ENCODE data around the gene MICOS13. TPM values are rescaled to one million over a fixed set of nuclear protein-coding genes. Genes with fewer than 3 reads are reported as not detected.

The MICOS13 gene
- 93.5 TPM for total RNA-seq (2021; ENCODE audit: unreplicated experiment)
- 148 TPM for polyA plus RNA-seq (2012; ENCODE audit: insufficient read length)
- percentile 71 among the genes with signal in this experiment for Bru-seq, nascent RNA
- BruChase-seq, experiment 1, labeled RNA remaining after a 2-hour chase: percentile 69 among the genes with signal in this experiment
- percentile 73 among the genes with signal in this experiment for BruChase-seq, experiment 2, labeled RNA remaining after a 6-hour chase
- long read RNA-seq, transcript C19orf70-201 (4 exons, 896 nt): major isoform, 85 of 92 reads
- long read RNA-seq, partial matches to known transcripts: 7 of 92 reads
- long read RNA-seq, other reads (novel, unspliced or antisense): 0 of 92 reads

GRCh38 chr19:5680437-5681368 is at the start of gene MICOS13, which contains the start of gene HSD11B1L:
MICOS13 (minus strand) TSS chr19:5680516; CDS start chr19:5680486, 30 bp downstream.
HSD11B1L (plus strand) TSS chr19:5681027; CDS start chr19:5684833, 3,806 bp downstream.
- CTCF ChIA-PET: no interaction called here

More at GRCh38 chr19:5680437-5681368, at the start of gene MICOS13, which contains the start of gene HSD11B1L:
- Histone ChIP-seq H3K4me1 (ENCODE audit: control insufficient read depth, insufficient read depth, low read length) (no peaks in the 10 kb centered on the region), H3K36me3 (ENCODE audit: control insufficient read depth, insufficient read depth, low read length) (peaks cover 5% of the 10 kb centered on the region; the same call in 1 of the 2 replicates), H3K9me3 (ENCODE audit: control insufficient read depth, insufficient read depth, low read depth, low read length) (no peaks in the 10 kb centered on the region), H3K4me3 (ENCODE audit: low read depth in 2 of 2, low read length in 2 of 2) (peak within 1 kb of the TSS; percentile 72 to 96), H3K27ac (ENCODE audit: low read length) (peak within 1 kb of the TSS; percentile 94), H3K27me3 (ENCODE audit: control insufficient read depth, insufficient read depth, low read length) (no peaks in the 10 kb centered on the region)
- POLR2A ChIA-PET: no interaction called here
- DNase-seq (ENCODE audit: low read depth, low spot score) (peak; percentile 90), ATAC-seq (peak; percentile 95)
- peak; percentile 77 for TF ChIP-seq POLR2AphosphoS5 (IDR thresholded peaks at IDR 0.05; ENCODE audit: low read depth, low read length)
- TF ChIP-seq CTCF (IDR thresholded peaks at IDR 0.05): no peak
- TF ChIP-seq TCF7L2 (IDR thresholded peaks at IDR 0.05; ENCODE audit: low read depth, low read length): peak; percentile 37; the same call in 1 of the 2 replicates
- 0 out of 2 replicates have a peak, but pooled peaks have one; percentile 48 for TF ChIP-seq SIN3A (IDR thresholded peaks at IDR 0.05; ENCODE audit: borderline replicate concordance, insufficient read depth, low read depth, low read length)
- no peak for TF ChIP-seq REST (IDR thresholded peaks at IDR 0.05; ENCODE audit: insufficient read depth in 1 of 2, low read depth in 2 of 2, low read length in 1 of 2)
- in situ Hi-C loops (cut with HindIII; ENCODE audit: low pct_unique_long_range_greater_than_20kb, low sequenced_read_pairs): no loop called here
- intact Hi-C loops (cut with micrococcal nuclease; ENCODE audit: unreplicated experiment): no loop called here
- BruUV-seq (replicated peaks): no TSS peak
